HepG2 (cell line): ENCODE results near the gene TMEM144. TPM values are rescaled to one million over a fixed set of nuclear protein-coding genes. Genes with fewer than 3 reads are reported as not detected.

Experiments used
- ATAC-seq: fragments of 200-7000 bp; cut with Tn5 transposase; 3 replicates; pipeline ENCODE4 v1.9.1; 2020; ENCODE audit warnings: mild to moderate bottlenecking, moderate library complexity
- BruUV-seq: library from RNA; stranded (reverse); fragments of 400-500 nt; replicated peaks from 2 replicates; lab custom pipeline; 2021; lab: Mats Ljungman, UMichigan
- CTCF ChIA-PET: fragments of 300-600 bp; formaldehyde crosslinking; extraction: SDS; loops from one replicate; lab custom pipeline; 2021; ENCODE audit warnings: low total read pairs, inconsistent platforms, low intra/inter-chr PET ratio; lab: Yijun Ruan, JAX
- POLR2A ChIA-PET: fragments of 350-600 bp; sonication (Branson Sonifier 250); formaldehyde crosslinking; loops from one replicate; lab custom pipeline; 2020; ENCODE audit warnings: antibody characterized with exemption, inconsistent platforms; lab: Yijun Ruan, JAX
- DNase-seq: peaks from one replicate; pipeline ENCODE4 v3.0.0-alpha.2; 2015; ENCODE audit warnings: low spot score
- FAIRE-seq: peaks from 3 replicates; lab custom pipeline; 2011; peaks lifted over from hg19 to GRCh38; lab: Jason Lieb, UNC
- H2AFZ ChIP-seq: one replicate; pipeline ENCODE4 v1.6.1; 2011; ENCODE audit warnings: low read length, inconsistent platforms
- H3K27ac ChIP-seq: fragments of 300-600 bp; 3 replicates; pipeline ENCODE4 v1.8.0; 2011; ENCODE audit warnings: mixed run types, mild to moderate bottlenecking, mixed read lengths, low read length, inconsistent platforms; ENCODE audit not compliant: insufficient read depth; ENCODE audit errors: extremely low read length
- H3K27me3 ChIP-seq, 2 experiments: fragments of 200-600 bp in 1 of 2; 2 replicates in 1 of 2; 3 replicates in 1 of 2; pipeline versions ENCODE4 v1.6.0 to v1.8.0; 2011; ENCODE audit warnings: low read length in 2 of 2, mild to moderate bottlenecking in 2 of 2, moderate library complexity in 2 of 2, inconsistent platforms in 1 of 2; ENCODE audit not compliant: insufficient read depth in 2 of 2, control insufficient read depth in 1 of 2
- H3K36me3 ChIP-seq, 2 experiments: fragments of 200-600 bp in 1 of 2; replicated peaks in 1 of 2; 2 replicates in 1 of 2; 3 replicates in 1 of 2; pipeline versions ENCODE4 v1.5.1 to v1.8.0; 2011; ENCODE audit warnings: low read length in 2 of 2, inconsistent platforms in 1 of 2; ENCODE audit not compliant: insufficient read depth in 2 of 2, control insufficient read depth in 1 of 2
- H3K4me1 ChIP-seq: 2 replicates; pipeline ENCODE4 v1.5.1; 2012; ENCODE audit warnings: low read length, inconsistent platforms; ENCODE audit not compliant: insufficient read depth
- H3K4me2 ChIP-seq: 2 replicates; pipeline ENCODE4 v1.6.0; 2011; ENCODE audit warnings: low read depth, low read length, inconsistent platforms
- H3K4me3 ChIP-seq, 3 experiments: fragments of 200-600 bp in 1 of 3; sonication (generic), shearing (Covaris generic) in 1 of 3; replicated peaks in 1 of 3; 2 replicates each; pipeline ENCODE4 v1.5.1; 2011 to 2016; ENCODE audit warnings: low read length in 3 of 3, inconsistent platforms in 2 of 3, low read depth in 2 of 3, mild to moderate bottlenecking in 2 of 3, control low read depth in 1 of 3, mixed read lengths in 1 of 3; ENCODE audit not compliant: insufficient read depth in 1 of 3
- H3K79me2 ChIP-seq: one replicate; pipeline ENCODE4 v1.6.1; 2011; ENCODE audit warnings: low read length, inconsistent platforms; ENCODE audit not compliant: insufficient read depth
- H3K9ac ChIP-seq: 2 replicates; pipeline ENCODE4 v1.6.0; 2011; ENCODE audit warnings: mild to moderate bottlenecking, low read depth, low read length, inconsistent platforms; ENCODE audit not compliant: insufficient read depth
- H3K9me3 ChIP-seq: 2 replicates; pipeline ENCODE4 v1.5.1; 2012; ENCODE audit warnings: mild to moderate bottlenecking, low read length
- H4K20me1 ChIP-seq: 2 replicates; pipeline ENCODE4 v1.6.0; 2011; ENCODE audit warnings: inconsistent platforms, mild to moderate bottlenecking, low read length, moderate library complexity; ENCODE audit not compliant: insufficient read depth
- AGO2 ChIP-seq: fragments of 200-400 bp; formaldehyde crosslinking; optimal IDR thresholded peaks from 2 replicates; pipeline ENCODE3; 2017; ENCODE audit warnings: mild to moderate bottlenecking, low read depth, low read length, moderate library complexity
- BRD4 ChIP-seq: sonication (generic); formaldehyde crosslinking; IDR thresholded peaks from 2 replicates; pipeline ENCODE4 v1.4.0; 2020; ENCODE audit warnings: missing genetic modification reagents
- CBX5 ChIP-seq: sonication (generic); formaldehyde crosslinking; IDR thresholded peaks from 2 replicates; pipeline ENCODE4 v1.4.0; 2020; ENCODE audit warnings: missing genetic modification reagents, borderline replicate concordance
- CSRNP1 ChIP-seq: sonication (generic); formaldehyde crosslinking; IDR thresholded peaks from 2 replicates; pipeline ENCODE4 v1.8.1; 2023; ENCODE audit warnings: mild to moderate bottlenecking, missing genetic modification reagents
- HNRNPLL ChIP-seq: fragments of 200-400 bp; formaldehyde crosslinking; IDR thresholded peaks from 2 replicates; pipeline ENCODE4 v1.6.1; 2017; ENCODE audit warnings: mild to moderate bottlenecking, low read depth, low read length; ENCODE audit not compliant: poor library complexity, severe bottlenecking
- KLF6 ChIP-seq: IDR thresholded peaks from 2 replicates; pipeline ENCODE4 v1.8.0; 2016; ENCODE audit warnings: missing biosample characterization, missing genetic modification reagents
- NFE2L2 ChIP-seq: fragments of 150-350 bp; IDR thresholded peaks from 2 replicates; pipeline ENCODE4 v1.6.1; 2014; ENCODE audit warnings: low read length
- PAX8 ChIP-seq: sonication (generic); formaldehyde crosslinking; IDR thresholded peaks from 2 replicates; pipeline ENCODE4 v1.8.0; 2022; ENCODE audit warnings: mild to moderate bottlenecking, missing genetic modification reagents, borderline replicate concordance
- SCMH1 ChIP-seq: sonication (generic); formaldehyde crosslinking; IDR thresholded peaks from 2 replicates; pipeline ENCODE4 v1.9.0; 2021; ENCODE audit warnings: missing genetic modification reagents, mild to moderate bottlenecking, borderline replicate concordance
- SKI ChIP-seq: fragments of 450-650 bp; IDR thresholded peaks from one replicate; pipeline ENCODE4 v1.6.1; 2018; ENCODE audit warnings: mild to moderate bottlenecking; ENCODE audit not compliant: partially characterized antibody
- SNAI1 ChIP-seq: sonication (generic); formaldehyde crosslinking; IDR thresholded peaks from 2 replicates; pipeline ENCODE4 v1.5.0; 2020; ENCODE audit warnings: mild to moderate bottlenecking, missing genetic modification reagents, borderline replicate concordance
- TARDBP ChIP-seq: sonication (generic); formaldehyde crosslinking; IDR thresholded peaks from 2 replicates; pipeline ENCODE4 v1.8.0; 2022; ENCODE audit warnings: mild to moderate bottlenecking, missing genetic modification reagents
- TSC22D2 ChIP-seq: sonication (generic); formaldehyde crosslinking; IDR thresholded peaks from 2 replicates; pipeline ENCODE4 v1.5.1; 2020; ENCODE audit warnings: missing genetic modification reagents, mild to moderate bottlenecking, borderline replicate concordance
- ZBTB4 ChIP-seq: sonication (generic); formaldehyde crosslinking; IDR thresholded peaks from 2 replicates; pipeline ENCODE4 v1.4.0; 2020; ENCODE audit warnings: missing genetic modification reagents, mild to moderate bottlenecking, borderline replicate concordance
- ZNF138 ChIP-seq: sonication (generic); formaldehyde crosslinking; IDR thresholded peaks from 2 replicates; pipeline ENCODE4 v1.5.0; 2020; ENCODE audit warnings: mild to moderate bottlenecking, low read depth, missing genetic modification reagents
- ZNF33B ChIP-seq: sonication (generic); formaldehyde crosslinking; IDR thresholded peaks from 2 replicates; pipeline ENCODE4 v1.5.1; 2020; ENCODE audit warnings: mild to moderate bottlenecking, missing genetic modification reagents
- ZNF556 ChIP-seq: sonication (generic); formaldehyde crosslinking; IDR thresholded peaks from 2 replicates; pipeline ENCODE4 v1.4.0; 2020; ENCODE audit warnings: mild to moderate bottlenecking, missing genetic modification reagents, borderline replicate concordance
- ZNF703 ChIP-seq: sonication (generic); formaldehyde crosslinking; IDR thresholded peaks from 2 replicates; pipeline ENCODE4 v1.5.1; 2020; ENCODE audit warnings: missing genetic modification reagents, mild to moderate bottlenecking, moderate library complexity, borderline replicate concordance
- WGBS: methylation state at CpG from one replicate; pipeline ENCODE4 v1.1.6; 2017; ENCODE audit warnings: low lambda C conversion rate; 5-methylcytosine and 5-hydroxymethylcytosine counted together
- in situ Hi-C: cut with HindIII; loops from 2 replicates; pipeline ENCODE4 v1.10.0; 2017; ENCODE audit warnings: low pct_unique_long_range_greater_than_20kb; ENCODE audit not compliant: extremely low pct_ligation_motif_present
- intact Hi-C: fragments of 100-400 bp; cut with micrococcal nuclease; formaldehyde crosslinking; loops from one replicate; pipeline ENCODE4 v1.10.0; 2022; ENCODE audit not compliant: unreplicated experiment
- polyA plus RNA-seq, 8 experiments: library from polyadenylated mRNA; depleted of rRNA in 3 of 8; stranded (reverse) in 7 of 8; unstranded in 1 of 8; fragments of >200 nt; fragmentation: Illumina TruSeq in 4 of 8; extraction: Trizol in 4 of 8; gene quantifications; 2 replicates each; pipeline versions ENCODE4 v1.2.1 to v1.2.3, GENCODE V29; 2011 to 2016; ENCODE audit warnings: low read depth in 4 of 8, missing spikeins in 1 of 8, mixed read lengths in 1 of 8; ENCODE audit not compliant: insufficient read depth in 1 of 8
- total RNA-seq, 5 experiments: library from RNA; depleted of rRNA; stranded (reverse); fragments of >200 nt; fragmentation: Illumina TruSeq; extraction: Trizol; gene quantifications; 2 replicates each; pipeline ENCODE4 v1.2.3, GENCODE V29; 2016; ENCODE audit warnings: low read depth in 1 of 5

Gene TMEM144
- total and polyA plus RNA-seq, 2 of the 13 experiments (the other 11 are each of a cell fraction or from before 2014, with no cell fraction given): 10.9 to 12.3 TPM

DNA sequence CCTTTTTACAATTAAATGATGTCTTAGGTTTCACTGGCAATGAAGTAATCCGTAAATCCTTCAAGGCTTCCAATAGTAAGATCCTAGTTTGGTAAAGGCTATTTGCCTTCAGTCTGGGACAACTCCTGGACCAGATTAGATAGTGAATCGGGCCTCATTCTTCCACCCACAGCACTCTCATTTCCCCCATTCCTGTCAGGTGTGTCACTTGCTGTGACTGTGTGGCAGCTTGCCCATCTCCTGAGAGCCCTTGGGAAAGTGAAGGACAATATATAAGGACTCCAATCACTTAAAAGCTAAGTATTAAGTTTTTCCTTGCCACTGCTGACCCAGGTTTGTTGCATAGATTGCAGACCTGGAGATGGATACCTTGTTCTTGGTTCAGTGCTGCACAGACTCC, 34.2 kb upstream of the TMEM144 start:
- 91% methylated on average over 2 of the region's 2 CpGs for WGBS
- H3K9ac ChIP-seq: no peak overlapping the region
- peaks cover 20% of the 10 kb centered on the region for H3K79me2 ChIP-seq
- no peak overlapping the region for H3K4me3 ChIP-seq
- no peak for FAIRE-seq
- H4K20me1 ChIP-seq: no peaks in the 10 kb centered on the region
- POLR2A ChIA-PET: no interaction called here
- 0 out of 5 replicates have a peak, but pooled peaks cover 0 to 5% of the 10 kb centered on the region in 2 experiments for H3K36me3 ChIP-seq
- no peak for DNase-seq
- no peaks in the 10 kb centered on the region for H3K27me3 ChIP-seq
- H3K4me1 ChIP-seq: peaks cover 40% of the 10 kb centered on the region
- in situ Hi-C loops (no loop called here), intact Hi-C loops (loop anchor here (10.0 kb wide), 2 partner anchors 361 to 661 kb away; no protein-coding TSS in a partner anchor)
- CTCF ChIA-PET: no interaction called here
- no TSS peak for BruUV-seq
- ATAC-seq: no peak
- H3K27ac ChIP-seq: no peak overlapping the region
- no peak overlapping the region for H2AFZ ChIP-seq
- no peaks in the 10 kb centered on the region for H3K9me3 ChIP-seq
- peak overlapping the region; percentile 18; the same call in 1 of the 2 replicates for H3K4me2 ChIP-seq
- TF ChIP-seq CSRNP1 (CRISPR knock-in tag) (no peak), SNAI1 (no peak), HNRNPLL (no peak), ZNF703 (CRISPR knock-in tag) (no peak), KLF6 (no peak), ZNF33B (CRISPR knock-in tag) (no peak), TARDBP (CRISPR knock-in tag) (no peak), ZBTB4 (CRISPR knock-in tag) (no peak), ZNF138 (CRISPR knock-in tag) (no peak), ZNF556 (CRISPR knock-in tag) (no peak), PAX8 (CRISPR knock-in tag) (no peak), TSC22D2 (no peak), SCMH1 (no peak), AGO2 (no peak), SKI (no peak), CBX5 (CRISPR knock-in tag) (no peak), BRD4 (CRISPR knock-in tag) (no peak), NFE2L2 (no peak)
